GM18519 (cell line): Measurements from ENCODE around the gene DGKH.
"Not testable (repeated sequence)": the region's sequence is repeated elsewhere in the genome, so short reads cannot be mapped to it uniquely, and the experiment has no call there.

Experiments
- ATAC-seq: cut with Tn5 transposase; IDR thresholded peaks from one replicate; pipeline ENCODE4 v1.9.1; 2021; ENCODE audit warnings: mild to moderate bottlenecking, moderate library complexity; ENCODE audit not compliant: unreplicated experiment, low FRiP score

DGKH gene

GRCh38 chr13:42219051-42219450 lies 170.6 kb downstream of the DGKH start:
- ATAC-seq: no peak

GRCh38 chr13:42219876-42220275 lies 171.4 kb downstream of the DGKH start:
- ATAC-seq: no peak

- ATAC-seq: no peak
Observed at GRCh38 chr13:42221121-42221765, 172.8 kb downstream of the DGKH start.

- ATAC-seq: no peak
Observed at GRCh38 chr13:42223681-42224080, 175.2 kb downstream of the DGKH start.

- no peak for ATAC-seq
Observed at GRCh38 chr13:42225051-42225450, 176.6 kb downstream of the DGKH start.

- not testable (repeated sequence) for ATAC-seq
Observed at GRCh38 chr13:42226759-42227158, 178.3 kb downstream of the DGKH start.

- no peak for ATAC-seq
Observed at GRCh38 chr13:42228527-42228926, 180.1 kb downstream of the DGKH start.

- no peak for ATAC-seq
Observed at GRCh38 chr13:42229287-42229686, 180.8 kb downstream of the DGKH start.

GRCh38 chr13:42232671-42233070 lies 184.2 kb downstream of the DGKH start:
- no peak for ATAC-seq

GRCh38 chr13:42233726-42234125 lies 185.3 kb downstream of the DGKH start:
- no peak for ATAC-seq

- no peak for ATAC-seq
Observed at GRCh38 chr13:42239161-42239560, 190.7 kb downstream of the DGKH start.

GRCh38 chr13:42239644-42240043 lies 191.2 kb downstream of the DGKH start:
- no peak for ATAC-seq

GRCh38 chr13:42246541-42246940 lies 198.1 kb downstream of the DGKH start:
- ATAC-seq: no peak

- ATAC-seq: no peak
Observed at GRCh38 chr13:42247883-42248282, 199.4 kb downstream of the DGKH start.

- no peak for ATAC-seq
Observed at GRCh38 chr13:42255886-42256285, 207.4 kb downstream of the DGKH start.

GRCh38 chr13:42258747-42259146 lies 210.3 kb downstream of the DGKH start:
- ATAC-seq: no peak

GRCh38 chr13:42259515-42259914 lies 211.1 kb downstream of the DGKH start:
- no peak for ATAC-seq

GRCh38 chr13:42260903-42261654 lies 212.6 kb downstream of the DGKH start:
- no peak for ATAC-seq

GRCh38 chr13:42266473-42266872 lies 218.0 kb downstream of the DGKH start:
- no peak for ATAC-seq

- no peak for ATAC-seq
Observed at GRCh38 chr13:42270160-42270856, 221.9 kb downstream of the DGKH start.

GRCh38 chr13:42270857-42271215 lies 222.4 kb downstream of the DGKH start:
- ATAC-seq: no peak
